ENCODE results near the gene MORC2.

GRCh38 chr22:30879415-30879797 is 89.2 kb downstream of the MORC2 start:
- TF ChIP-seq EZH2 (IDR thresholded peaks at IDR 0.05) (no peak), POLR2AphosphoS5 (IDR thresholded peaks at IDR 0.05; ENCODE audit: borderline replicate concordance, low read depth, low read length) (no peak)

All from SK-N-MC (cell line).